Neutrophil (primary cell): ENCODE results near the gene ACIN1.

Source experiments
- H3K27ac ChIP-seq: fragments of 200-600 bp; sonication (generic); 2 replicates; pipeline ENCODE4 v1.5.1; 2016; ENCODE audit warnings: mild to moderate bottlenecking, moderate library complexity
- H3K27me3 ChIP-seq: fragments of 200-600 bp; sonication (generic); 2 replicates; pipeline ENCODE4 v1.6.0; 2016; ENCODE audit warnings: mild to moderate bottlenecking
- H3K36me3 ChIP-seq: fragments of 200-600 bp; sonication (generic); 2 replicates; pipeline ENCODE4 v1.5.1; 2017
- H3K4me1 ChIP-seq, 2 experiments: fragments of 200-600 bp in 1 of 2; sonication (generic) in 1 of 2; 1 replicate in 1 of 2; 2 replicates in 1 of 2; pipeline versions ENCODE4 v1.5.1 to v1.6.1; 2013 to 2016; ENCODE audit warnings: low read depth in 1 of 2, low read length in 1 of 2, mild to moderate bottlenecking in 1 of 2, moderate library complexity in 1 of 2; ENCODE audit not compliant: control insufficient read depth in 1 of 2, insufficient read depth in 1 of 2
- H3K4me3 ChIP-seq, 2 experiments: fragments of 200-600 bp in 1 of 2; sonication (generic) in 1 of 2; 1 replicate in 1 of 2; 2 replicates in 1 of 2; pipeline ENCODE4 v1.5.1; 2013 to 2016; ENCODE audit warnings: low read depth in 1 of 2, low read length in 1 of 2, mild to moderate bottlenecking in 1 of 2, moderate library complexity in 1 of 2
- H3K9me3 ChIP-seq: fragments of 200-600 bp; sonication (generic); 2 replicates; pipeline ENCODE4 v1.5.1; 2016
- CTCF ChIP-seq: fragments of 200-600 bp; sonication (generic); IDR thresholded peaks from 2 replicates; pipeline ENCODE4 v1.5.1; 2016; ENCODE audit warnings: antibody characterized with exemption

ACIN1 gene

DNA sequence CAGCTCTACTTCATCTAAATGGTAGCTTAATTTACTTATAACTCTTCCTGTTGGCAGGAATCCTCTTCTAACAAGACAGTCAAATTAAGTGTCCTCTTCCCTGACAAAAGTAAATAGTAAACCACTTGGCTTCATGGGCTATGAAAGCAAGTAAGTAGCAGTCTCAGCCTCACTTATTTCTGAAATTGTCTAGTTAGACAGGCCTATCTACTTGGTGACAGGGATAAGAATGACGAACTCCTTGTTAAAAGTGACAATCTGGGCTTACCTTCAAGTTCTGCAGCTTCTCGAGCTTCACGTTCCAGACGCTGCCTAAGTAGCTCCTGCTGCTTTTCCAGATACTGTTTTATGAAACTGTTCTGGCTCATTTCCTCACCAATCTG, 4.7 kb downstream of the ACIN1 start:
- no peak overlapping the region for H3K4me3 ChIP-seq
- no peak overlapping the region for H3K27ac ChIP-seq
- no peaks in the 10 kb centered on the region for H3K27me3 ChIP-seq
- TF ChIP-seq CTCF, result no peak
- H3K36me3 ChIP-seq, result peaks cover 78% of the 10 kb centered on the region
- H3K4me1 ChIP-seq, result peaks cover 16 to 17% of the 10 kb centered on the region in 2 experiments
- no peaks in the 10 kb centered on the region for H3K9me3 ChIP-seq

- Histone ChIP-seq H3K36me3 (peaks cover 84% of the 10 kb centered on the region), H3K27me3 (no peaks in the 10 kb centered on the region), H3K4me3 (no peak overlapping the region), H3K9me3 (no peaks in the 10 kb centered on the region), H3K27ac (no peak overlapping the region), H3K4me1 (peaks cover 16 to 17% of the 10 kb centered on the region in 2 experiments)
- TF ChIP-seq CTCF, result no peak
These were observed 5.3 kb downstream of the ACIN1 start for GRCh38 chr14:23089498-23090253.

DNA sequence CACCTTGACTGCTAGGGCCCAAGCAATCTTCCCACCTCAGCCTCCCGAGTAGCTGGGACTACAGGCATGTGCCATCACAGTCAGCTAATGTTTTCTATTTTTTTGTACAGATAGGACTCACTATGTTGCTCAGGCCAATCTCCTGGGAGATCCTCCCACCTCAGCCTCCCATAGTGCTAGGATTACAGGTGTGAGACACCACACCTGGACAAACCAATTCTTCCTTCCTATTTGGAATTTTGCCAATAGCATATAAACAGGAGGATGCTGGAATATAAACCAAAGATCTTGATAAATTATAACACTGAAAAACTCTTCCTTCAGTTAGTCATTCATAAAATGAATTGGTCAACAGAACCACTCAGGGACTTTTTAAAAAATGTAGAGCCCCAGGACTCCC, 8.4 kb downstream of the ACIN1 start:
- Histone ChIP-seq H3K4me1 (no peaks in the 10 kb centered on the region), H3K9me3 (no peaks in the 10 kb centered on the region), H3K27ac (no peak overlapping the region), H3K27me3 (no peaks in the 10 kb centered on the region), H3K4me3 (no peak overlapping the region), H3K36me3 (peaks cover 96% of the 10 kb centered on the region)
- TF ChIP-seq CTCF, result no peak

- TF ChIP-seq CTCF, result no peak
- Histone ChIP-seq H3K4me3 (no peak overlapping the region), H3K27ac (no peak overlapping the region), H3K9me3 (no peaks in the 10 kb centered on the region), H3K4me1 (no peaks in the 10 kb centered on the region), H3K27me3 (no peaks in the 10 kb centered on the region), H3K36me3 (peaks cover 96% of the 10 kb centered on the region)
These were observed 9.5 kb downstream of the ACIN1 start for GRCh38 chr14:23085458-23085857.

- Histone ChIP-seq H3K36me3 (peaks cover 99% of the 10 kb centered on the region), H3K27ac (no peak overlapping the region), H3K9me3 (no peaks in the 10 kb centered on the region), H3K4me3 (no peak overlapping the region), H3K4me1 (no peaks in the 10 kb centered on the region), H3K27me3 (no peaks in the 10 kb centered on the region)
- no peak for TF ChIP-seq CTCF
These were observed 14.5 kb downstream of the ACIN1 start for GRCh38 chr14:23080474-23080873.
